PC-3 (cell line): Measurements from ENCODE around the gene SH3RF3. TPM values are rescaled to one million over a fixed set of nuclear protein-coding genes. Genes with fewer than 3 reads are reported as not detected.

ENCODE experiments used
- ATAC-seq: fragments of 200-7000 bp; cut with Tn5 transposase; 2 replicates; pipeline ENCODE4 v1.9.1; 2020; ENCODE audit warnings: mild to moderate bottlenecking, moderate library complexity
- BruUV-seq: library from RNA; stranded (reverse); fragments of 400-500 nt; replicated peaks from 2 replicates; lab custom pipeline; 2021; lab: Mats Ljungman, UMichigan
- CTCF ChIA-PET: fragments of 300-600 bp; sonication (Branson Sonifier 250); formaldehyde crosslinking; loops from one replicate; lab custom pipeline; 2022; ENCODE audit warnings: antibody characterized with exemption; lab: Charles Lee
- POLR2A ChIA-PET: fragments of 300-600 bp; sonication (Branson Sonifier 250); formaldehyde crosslinking; loops from one replicate; lab custom pipeline; 2022; ENCODE audit warnings: antibody characterized with exemption; ENCODE audit not compliant: unreplicated experiment; lab: Charles Lee
- DNase-seq: peaks from one replicate; pipeline ENCODE4 v3.0.0-alpha.2; 2015
- H2AFZ ChIP-seq: fragments of 300-600 bp; sonication (generic); 2 replicates; pipeline ENCODE4 v1.6.0; 2016; ENCODE audit warnings: antibody characterized with exemption, low read length
- H3F3A ChIP-seq: fragments of 300-600 bp; sonication (generic); one replicate; pipeline ENCODE4 v1.6.0; 2017; ENCODE audit warnings: antibody characterized with exemption, low read length, control low read depth, mild to moderate bottlenecking; ENCODE audit not compliant: unreplicated experiment
- H3K27ac ChIP-seq: fragments of 300-600 bp; sonication (generic); 2 replicates; pipeline ENCODE4 v1.5.1; 2016; ENCODE audit warnings: mild to moderate bottlenecking, low read length
- H3K27me3 ChIP-seq: fragments of 300-600 bp; sonication (generic); 2 replicates; pipeline ENCODE4 v1.6.1; 2016; ENCODE audit warnings: low read length, mixed read lengths
- H3K36me3 ChIP-seq: fragments of 300-600 bp; sonication (generic); 2 replicates; pipeline ENCODE4 v1.6.1; 2016; ENCODE audit warnings: low read depth, mixed run types, low read length, mixed read lengths
- H3K4me1 ChIP-seq: fragments of 300-600 bp; sonication (generic); 2 replicates; pipeline ENCODE4 v1.5.1; 2016; ENCODE audit warnings: low read length; ENCODE audit not compliant: insufficient read depth
- H3K4me2 ChIP-seq: fragments of 300-600 bp; sonication (generic); 2 replicates; pipeline ENCODE4 v1.6.0; 2016; ENCODE audit warnings: low read length
- H3K4me3 ChIP-seq: fragments of 300-600 bp; sonication (generic); 2 replicates; pipeline ENCODE4 v1.5.1; 2016; ENCODE audit warnings: mild to moderate bottlenecking, low read length, mixed read lengths
- H3K79me2 ChIP-seq: fragments of 300-600 bp; sonication (generic); 2 replicates; pipeline ENCODE4 v1.6.1; 2017; ENCODE audit warnings: low read length, mixed read lengths
- H3K9ac ChIP-seq: fragments of 300-600 bp; sonication (generic); 2 replicates; pipeline ENCODE4 v1.6.0; 2016; ENCODE audit warnings: mild to moderate bottlenecking, low read length
- H3K9me2 ChIP-seq: fragments of 300-600 bp; sonication (generic); replicated peaks from 2 replicates; pipeline ENCODE4 v1.6.1; 2016; ENCODE audit warnings: mixed run types, low read length, mixed read lengths
- H3K9me3 ChIP-seq: fragments of 300-600 bp; sonication (generic); 2 replicates; pipeline ENCODE4 v1.6.1; 2016; ENCODE audit warnings: low read length, mixed read lengths
- H4K20me1 ChIP-seq: fragments of 300-600 bp; sonication (generic); 2 replicates; pipeline ENCODE4 v1.6.1; 2016; ENCODE audit warnings: low read length, mixed read lengths
- CTCF ChIP-seq: fragments of 300-600 bp; sonication (generic); conservative IDR thresholded peaks from 2 replicates; pipeline ENCODE4 v1.5.1; 2017; ENCODE audit warnings: antibody characterized with exemption, low read depth, mild to moderate bottlenecking, low read length
- EZH2 ChIP-seq: fragments of 300-600 bp; sonication (generic); IDR thresholded peaks from one replicate; pipeline ENCODE4 v1.6.1; 2017; ENCODE audit warnings: antibody characterized with exemption, mild to moderate bottlenecking, low read length; ENCODE audit not compliant: unreplicated experiment
- EZH2phosphoT487 ChIP-seq: fragments of 300-600 bp; sonication (generic); IDR thresholded peaks from 2 replicates; pipeline ENCODE4 v1.6.1; 2018; ENCODE audit warnings: mild to moderate bottlenecking, antibody characterized with exemption, low read length, borderline replicate concordance
- intact Hi-C: fragments of 100-400 bp; cut with micrococcal nuclease; formaldehyde crosslinking; loops from 2 replicates; pipeline ENCODE4 v1.9.0; 2023
- total RNA-seq: library from RNA; depleted of rRNA; stranded (reverse); fragments of >200 nt; gene quantifications from 2 replicates; pipeline ENCODE4 v1.2.3, GENCODE V29; 2014

The SH3RF3 gene
- total RNA-seq, 1 experiment from 2014 or later, result 11.7 TPM

DNA sequence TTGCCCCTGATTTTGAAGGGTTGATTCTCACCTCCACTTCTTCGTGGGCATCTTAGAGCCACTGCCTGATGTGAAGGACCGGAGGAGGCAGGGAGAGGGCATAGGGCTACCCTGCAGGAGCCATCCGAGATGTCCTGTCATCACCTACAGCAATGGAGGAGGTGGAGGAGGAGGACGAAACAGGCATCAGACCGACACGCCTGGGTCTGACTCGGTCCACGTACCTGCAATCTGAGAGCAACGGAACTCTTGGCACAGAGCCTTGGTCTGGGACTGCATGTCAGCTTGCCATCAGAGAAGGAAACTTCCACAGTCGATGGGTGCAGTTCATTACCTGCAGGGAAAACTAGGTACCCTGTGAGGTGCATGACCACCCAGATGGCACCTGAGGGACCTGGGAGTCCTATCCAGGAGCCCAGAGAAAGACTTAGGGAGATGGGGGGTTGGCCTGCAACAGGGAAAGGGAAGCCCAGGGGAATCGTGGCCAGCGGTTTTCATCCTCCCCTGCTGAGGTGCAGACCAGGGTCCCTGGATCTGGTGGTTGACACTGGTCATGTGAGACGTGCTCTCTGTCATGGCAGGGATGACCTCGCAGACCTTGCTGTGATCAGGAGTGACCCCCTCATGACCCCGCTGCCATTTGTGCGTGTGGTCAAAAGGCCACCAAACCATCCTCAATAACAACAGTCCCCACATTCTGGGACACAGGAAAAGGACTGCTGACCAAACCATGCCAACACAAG is 293.9 kb downstream of the SH3RF3 start:
- H3K9ac ChIP-seq, result no peak overlapping the region
- POLR2A ChIA-PET, result no interaction called here
- ATAC-seq, result no peak
- H3F3A ChIP-seq, result no peaks in the 10 kb centered on the region
- no peak overlapping the region for H3K4me2 ChIP-seq
- no TSS peak for BruUV-seq
- H3K9me2 ChIP-seq, result no peaks in the 10 kb centered on the region
- no peak for TF ChIP-seq EZH2phosphoT487
- TF ChIP-seq EZH2, result no peak
- no peak for TF ChIP-seq CTCF
- no peak overlapping the region for H3K4me3 ChIP-seq
- H2AFZ ChIP-seq, result no peak overlapping the region
- no peaks in the 10 kb centered on the region for H3K9me3 ChIP-seq
- intact Hi-C loops, result no loop called here
- no peaks in the 10 kb centered on the region for H3K27me3 ChIP-seq
- H3K79me2 ChIP-seq, result no peaks in the 10 kb centered on the region
- no peak for DNase-seq
- H4K20me1 ChIP-seq, result no peaks in the 10 kb centered on the region
- no peak overlapping the region for H3K27ac ChIP-seq
- no peaks in the 10 kb centered on the region for H3K36me3 ChIP-seq
- CTCF ChIA-PET, result no interaction called here
- H3K4me1 ChIP-seq, result peaks cover 9% of the 10 kb centered on the region; the same call in 1 of the 2 replicates

GRCh38 chr2:109423556-109424359 is 294.8 kb downstream of the SH3RF3 start:
- H3K4me2 ChIP-seq, result no peak overlapping the region
- H3K36me3 ChIP-seq, result no peaks in the 10 kb centered on the region
- no peak overlapping the region for H2AFZ ChIP-seq
- no peaks in the 10 kb centered on the region for H3K79me2 ChIP-seq
- H3K9me2 ChIP-seq, result no peaks in the 10 kb centered on the region
- intact Hi-C loops, result no loop called here
- ATAC-seq, result no peak
- no peak overlapping the region for H3K9ac ChIP-seq
- H4K20me1 ChIP-seq, result no peaks in the 10 kb centered on the region
- TF ChIP-seq EZH2 (no peak), CTCF (no peak), EZH2phosphoT487 (no peak)
- H3K27ac ChIP-seq, result no peak overlapping the region
- POLR2A ChIA-PET, result no interaction called here
- no TSS peak for BruUV-seq
- DNase-seq, result no peak
- no peak overlapping the region for H3K4me3 ChIP-seq
- peaks cover 9% of the 10 kb centered on the region; the same call in 1 of the 2 replicates for H3K4me1 ChIP-seq
- CTCF ChIA-PET, result no interaction called here
- no peaks in the 10 kb centered on the region for H3K9me3 ChIP-seq
- H3F3A ChIP-seq, result no peaks in the 10 kb centered on the region
- no peaks in the 10 kb centered on the region for H3K27me3 ChIP-seq

GRCh38 chr2:109425411-109425810 is 296.4 kb downstream of the SH3RF3 start:
- no peaks in the 10 kb centered on the region for H3K9me3 ChIP-seq
- ATAC-seq, result no peak
- no peaks in the 10 kb centered on the region for H3K36me3 ChIP-seq
- H4K20me1 ChIP-seq, result no peaks in the 10 kb centered on the region
- no peak overlapping the region for H3K27ac ChIP-seq
- H3K4me3 ChIP-seq, result no peak overlapping the region
- no peaks in the 10 kb centered on the region for H3K27me3 ChIP-seq
- H3K9ac ChIP-seq, result no peak overlapping the region
- TF ChIP-seq EZH2, result no peak
- no peaks in the 10 kb centered on the region for H3F3A ChIP-seq
- H3K9me2 ChIP-seq, result no peaks in the 10 kb centered on the region
- intact Hi-C loops, result no loop called here
- no peak overlapping the region for H2AFZ ChIP-seq
- CTCF ChIA-PET, result no interaction called here
- no TSS peak for BruUV-seq
- H3K79me2 ChIP-seq, result no peaks in the 10 kb centered on the region
- no peak overlapping the region for H3K4me2 ChIP-seq
- no peaks in the 10 kb centered on the region for H3K4me1 ChIP-seq
- POLR2A ChIA-PET, result interaction anchor here (0.6 kb wide), 1 partner anchor 90 kb away, joined by 3 read pairs; no protein-coding TSS in a partner anchor
- DNase-seq, result no peak
